ENCODE measurements around the gene RENBP. TPM values are rescaled to one million over a fixed set of nuclear protein-coding genes. Genes with fewer than 3 reads are reported as not detected.

The RENBP gene
- total RNA-seq, 1 experiment from 2014 or later = 7.1 TPM

DNA sequence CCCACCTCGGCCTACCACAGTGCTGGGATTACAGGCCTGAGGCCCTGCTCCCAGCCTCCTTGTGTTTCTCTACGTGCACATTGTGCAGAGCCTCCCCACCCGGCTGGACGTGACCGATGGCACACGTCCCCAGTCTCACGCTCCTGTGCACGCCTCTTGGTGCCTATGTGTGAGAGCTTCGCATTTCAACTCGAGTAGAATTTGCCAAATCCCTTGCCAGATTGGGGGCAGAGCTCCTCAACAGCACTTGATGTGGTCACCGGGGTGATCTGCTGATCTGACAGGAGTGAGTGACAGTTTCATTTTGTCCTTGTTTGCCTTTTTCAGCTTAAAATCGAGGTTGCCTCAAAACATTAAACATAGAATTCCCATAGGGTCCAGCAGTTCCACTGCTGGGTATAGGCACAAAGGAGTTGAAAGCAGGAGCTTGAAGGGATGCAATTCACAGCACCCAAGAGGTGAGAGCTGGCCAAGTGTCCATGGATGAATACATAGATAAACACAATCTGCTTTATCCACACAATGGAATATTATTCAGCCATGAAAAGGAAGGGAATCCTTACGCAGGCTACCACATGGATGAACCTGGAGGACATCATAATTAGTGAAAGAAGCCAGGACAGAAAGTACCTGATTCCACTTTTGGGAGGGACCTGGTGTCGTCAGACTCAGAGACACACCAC is 45.7 kb upstream of the RENBP start:
- H4K8ac ChIP-seq (replicated peaks; ENCODE audit: insufficient read length, low read depth, low read length) = no peak overlapping the region
- no peak overlapping the region for H3K9ac ChIP-seq (ENCODE audit: extremely low read depth, insufficient read length, low read length)
- no peak for DNase-seq
- no peak overlapping the region for H3K18ac ChIP-seq (ENCODE audit: insufficient read length, low read depth, low read length)
- H3K4me1 ChIP-seq (ENCODE audit: insufficient read depth, low read length) = no peaks in the 10 kb centered on the region
- no peak overlapping the region for H2AFZ ChIP-seq (ENCODE audit: low read length)
- H4K20me1 ChIP-seq (ENCODE audit: control insufficient read depth, insufficient read depth, insufficient read length) = no peaks in the 10 kb centered on the region
- WGBS (ENCODE audit: extremely low coverage, insufficient read length, low lambda C conversion rate) = no CpG with 5 or more reads among the region's 14 CpGs
- no peaks in the 10 kb centered on the region for H3K79me1 ChIP-seq (ENCODE audit: insufficient read depth, low read depth, low read length, poor library complexity, severe bottlenecking)
- no peaks in the 10 kb centered on the region for H3K79me2 ChIP-seq (ENCODE audit: insufficient read depth, low read length)
- no peaks in the 10 kb centered on the region; the same call in 1 of the 2 replicates for H3K27me3 Mint-ChIP-seq (ENCODE audit: low read depth)
- H2AK5ac ChIP-seq (ENCODE audit: insufficient read length, low read length) = no peak overlapping the region
- no peak overlapping the region for H2BK5ac ChIP-seq (ENCODE audit: insufficient read length, low read length)
- no peak overlapping the region for H4K5ac ChIP-seq (ENCODE audit: insufficient read length, low read depth, low read length)
- no peak overlapping the region for H2BK120ac ChIP-seq (ENCODE audit: low read depth, low read length, poor library complexity, severe bottlenecking)
- H3K36me3 Mint-ChIP-seq (ENCODE audit: insufficient read depth in 1 of 3, low read depth in 3 of 3) = peaks cover 5% of the 10 kb centered on the region in 3 experiments; a peak in 4 of 7 replicates
- no peak overlapping the region for H3K4me2 ChIP-seq (ENCODE audit: insufficient read depth, insufficient read length, low read length)
- H3K27ac ChIP-seq (ENCODE audit: insufficient read length, low read depth, low read length) = no peak overlapping the region
- H2BK15ac ChIP-seq (ENCODE audit: low read depth, low read length) = no peak overlapping the region
- no peaks in the 10 kb centered on the region for H3K4me1 Mint-ChIP-seq
- H3K9me3 Mint-ChIP-seq = peaks cover 61 to 67% of the 10 kb centered on the region in 2 experiments
- H2BK12ac ChIP-seq (ENCODE audit: insufficient read length, low read depth, low read length) = no peak overlapping the region
- no peak overlapping the region for H3K4ac ChIP-seq (ENCODE audit: low read depth, low read length)
- no peak overlapping the region for H3K56ac ChIP-seq (ENCODE audit: insufficient read length, low read depth, low read length)
- H3K9me3 ChIP-seq (ENCODE audit: control insufficient read depth, low read depth, low read length) = peaks cover 14% of the 10 kb centered on the region
- H4K91ac ChIP-seq (ENCODE audit: insufficient read length, low read depth, low read length) = no peak overlapping the region
- H2BK20ac ChIP-seq (ENCODE audit: low read depth, low read length, poor library complexity, severe bottlenecking) = no peak overlapping the region
- H3K27me3 ChIP-seq (ENCODE audit: insufficient read depth, low read length) = no peaks in the 10 kb centered on the region
- H3K14ac ChIP-seq (ENCODE audit: insufficient read depth, low read length) = no peak overlapping the region
- H3K23ac ChIP-seq (ENCODE audit: insufficient read length, low read depth, low read length) = no peak overlapping the region
- TF ChIP-seq, protein P1, sequence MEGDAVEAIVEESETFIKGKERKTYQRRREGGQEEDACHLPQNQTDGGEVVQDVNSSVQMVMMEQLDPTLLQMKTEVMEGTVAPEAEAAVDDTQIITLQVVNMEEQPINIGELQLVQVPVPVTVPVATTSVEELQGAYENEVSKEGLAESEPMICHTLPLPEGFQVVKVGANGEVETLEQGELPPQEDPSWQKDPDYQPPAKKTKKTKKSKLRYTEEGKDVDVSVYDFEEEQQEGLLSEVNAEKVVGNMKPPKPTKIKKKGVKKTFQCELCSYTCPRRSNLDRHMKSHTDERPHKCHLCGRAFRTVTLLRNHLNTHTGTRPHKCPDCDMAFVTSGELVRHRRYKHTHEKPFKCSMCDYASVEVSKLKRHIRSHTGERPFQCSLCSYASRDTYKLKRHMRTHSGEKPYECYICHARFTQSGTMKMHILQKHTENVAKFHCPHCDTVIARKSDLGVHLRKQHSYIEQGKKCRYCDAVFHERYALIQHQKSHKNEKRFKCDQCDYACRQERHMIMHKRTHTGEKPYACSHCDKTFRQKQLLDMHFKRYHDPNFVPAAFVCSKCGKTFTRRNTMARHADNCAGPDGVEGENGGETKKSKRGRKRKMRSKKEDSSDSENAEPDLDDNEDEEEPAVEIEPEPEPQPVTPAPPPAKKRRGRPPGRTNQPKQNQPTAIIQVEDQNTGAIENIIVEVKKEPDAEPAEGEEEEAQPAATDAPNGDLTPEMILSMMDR (conservative IDR thresholded peaks at IDR 0.05) = no peak
- H3K27ac Mint-ChIP-seq = no peak overlapping the region
- no peak overlapping the region for H3K4me3 Mint-ChIP-seq
- no peak overlapping the region for H3T11ph ChIP-seq (ENCODE audit: low read length)
- H3K23me2 ChIP-seq (ENCODE audit: insufficient read length, low read depth, low read length, poor library complexity, severe bottlenecking) = no peaks in the 10 kb centered on the region
